CD4-positive, alpha-beta T cell (primary cell): Measurements from ENCODE around the gene ARHGAP27. TPM values are rescaled to one million over a fixed set of nuclear protein-coding genes. Genes with fewer than 3 reads are reported as not detected.

Experiments
- ATAC-seq: fragments of 200-7000 bp; cut with Tn5 transposase; one replicate; pipeline ENCODE4 v1.10.0; 2022; ENCODE audit warnings: mild to moderate bottlenecking; ENCODE audit not compliant: poor library complexity
- CTCF ChIA-PET: fragments of 350-600 bp; sonication (Branson Sonifier 250); formaldehyde crosslinking; loops from one replicate; lab custom pipeline; 2021; ENCODE audit warnings: antibody characterized with exemption, inconsistent platforms; lab: Charles Lee
- POLR2A ChIA-PET: fragments of 350-600 bp; sonication (Branson Sonifier 250); formaldehyde crosslinking; loops from one replicate; lab custom pipeline; 2021; ENCODE audit warnings: antibody characterized with exemption, inconsistent platforms; lab: Charles Lee
- DNase-seq, 14 experiments: peaks; one replicate each; pipeline ENCODE4 v3.0.0-alpha.2; 2013 to 2020; ENCODE audit warnings: mixed read lengths in 2 of 14
- H3K27ac ChIP-seq, 2 donors: one replicate each; pipeline versions ENCODE4 v1.5.1 to v1.7.0; 2013; ENCODE audit warnings: low read length in 2 of 2, low read depth in 1 of 2, mild to moderate bottlenecking in 1 of 2
- H3K27me3 ChIP-seq, 2 experiments: 1 replicate in 1 of 2; 2 replicates in 1 of 2; pipeline versions ENCODE4 v1.6.1 to v1.7.0; 2013; ENCODE audit warnings: low read length in 2 of 2, control low read depth in 1 of 2, mild to moderate bottlenecking in 1 of 2, moderate library complexity in 1 of 2; ENCODE audit not compliant: insufficient read depth in 2 of 2, control insufficient read depth in 1 of 2
- H3K36me3 ChIP-seq: one replicate; pipeline ENCODE4 v1.6.1; 2013; ENCODE audit warnings: low read length, control low read depth; ENCODE audit not compliant: insufficient read depth
- H3K4me1 ChIP-seq: one replicate; pipeline ENCODE4 v1.6.1; 2013; ENCODE audit warnings: low read length, control low read depth; ENCODE audit not compliant: insufficient read depth
- H3K4me3 ChIP-seq: one replicate; pipeline ENCODE4 v1.5.1; 2013; ENCODE audit warnings: mild to moderate bottlenecking, low read length, moderate library complexity
- H3K9me3 ChIP-seq, 2 experiments: 1 replicate in 1 of 2; 2 replicates in 1 of 2; pipeline versions ENCODE4 v1.6.1 to v1.7.0; 2013; ENCODE audit warnings: low read length in 2 of 2, mild to moderate bottlenecking in 2 of 2, control low read depth in 1 of 2, moderate library complexity in 1 of 2; ENCODE audit not compliant: control insufficient read depth in 1 of 2, insufficient read depth in 1 of 2
- H3K27ac Mint-ChIP-seq: one replicate; pipeline ENCODE4 v1.8.0; 2020; ENCODE audit warnings: mixed read lengths
- H3K27me3 Mint-ChIP-seq: one replicate; pipeline ENCODE4 v1.8.0; 2021; ENCODE audit warnings: mixed read lengths
- H3K36me3 Mint-ChIP-seq: one replicate; pipeline ENCODE4 v1.8.0; 2021; ENCODE audit warnings: low read depth, mixed read lengths
- H3K4me1 Mint-ChIP-seq: one replicate; pipeline ENCODE4 v1.8.0; 2021; ENCODE audit warnings: low read depth, mixed read lengths
- H3K4me3 Mint-ChIP-seq: one replicate; pipeline ENCODE4 v1.8.0; 2020; ENCODE audit warnings: mild to moderate bottlenecking, mixed read lengths
- H3K9me3 Mint-ChIP-seq: one replicate; pipeline ENCODE4 v1.8.0; 2020; ENCODE audit warnings: mixed read lengths
- CTCF ChIP-seq: fragments of 200-600 bp; IDR thresholded peaks from one replicate; pipeline ENCODE4 v1.8.0; 2022; ENCODE audit warnings: antibody characterized with exemption, mild to moderate bottlenecking
- intact Hi-C, 2 experiments: fragments of 100-400 bp; cut with DNase I in 1 of 2; cut with micrococcal nuclease in 1 of 2; formaldehyde crosslinking; loops; one replicate each; pipeline versions ENCODE4 v1.15.1 to v1.9.0; 2023 to 2025; cut with DNase I, micrococcal nuclease
- total RNA-seq, 174 experiments: library from RNA in 2 of 174; stranded (reverse) in 2 of 174; gene quantifications; one replicate each; pipeline ENCODE4 v1.2.3 and lab custom pipeline; 2021 to 2026

ARHGAP27 gene
- total RNA-seq, 2 experiments from 2014 or later = 33.3 to 35.2 TPM

DNA sequence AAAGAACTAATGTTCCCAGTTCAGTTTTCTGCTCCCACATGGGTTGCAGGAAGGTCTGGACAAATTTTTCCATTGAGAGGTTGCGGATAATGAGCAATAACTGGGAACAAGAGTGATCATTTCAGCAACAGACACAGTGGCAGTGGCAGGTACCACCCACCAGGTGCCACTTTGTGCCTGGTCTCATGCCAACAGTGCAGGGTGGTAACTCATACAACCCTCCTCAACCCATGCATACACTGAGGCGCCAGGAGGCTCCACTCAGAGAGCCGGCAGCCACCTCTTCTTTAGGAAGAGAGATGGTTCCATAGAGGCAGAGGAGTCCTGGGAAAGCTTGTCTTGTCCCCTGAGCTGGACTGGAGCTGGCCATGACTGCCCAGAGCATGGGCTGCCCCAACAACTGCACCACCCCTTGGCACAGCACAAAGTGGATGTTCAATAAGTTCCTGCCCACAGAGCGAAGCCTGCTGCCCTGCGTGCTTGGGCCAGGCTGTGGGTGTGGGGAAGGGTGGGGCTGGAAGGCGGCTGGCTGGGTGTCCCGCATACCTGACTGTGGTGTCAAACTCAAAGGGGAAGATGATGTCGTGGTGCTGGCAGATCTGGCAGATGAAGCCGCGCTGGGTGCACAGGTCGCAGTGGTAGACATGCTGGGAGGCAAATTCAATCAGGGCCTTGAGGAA, 6.4 kb upstream of the ARHGAP27 start:
- peaks cover 25% of the 10 kb centered on the region for H3K36me3 ChIP-seq
- H3K27me3 Mint-ChIP-seq = no peaks in the 10 kb centered on the region
- H3K4me1 Mint-ChIP-seq = no peaks in the 10 kb centered on the region
- DNase-seq = no peak
- H3K9me3 Mint-ChIP-seq = no peaks in the 10 kb centered on the region
- H3K27me3 ChIP-seq = no peaks in the 10 kb centered on the region
- H3K4me1 ChIP-seq = peaks cover 8% of the 10 kb centered on the region
- no peak for TF ChIP-seq CTCF
- intact Hi-C loops = no loop called here
- no peaks in the 10 kb centered on the region for H3K9me3 ChIP-seq
- ATAC-seq = no peak
- ChIA-PET POLR2A (no interaction called here), CTCF (no interaction called here)
- H3K4me3 ChIP-seq = no peak overlapping the region
- no peak overlapping the region for H3K27ac Mint-ChIP-seq
- H3K36me3 Mint-ChIP-seq = peaks cover 28% of the 10 kb centered on the region
- no peak overlapping the region for H3K4me3 Mint-ChIP-seq
- H3K27ac ChIP-seq = no peak overlapping the region

- Mint-ChIP-seq H3K27ac (no peak overlapping the region), H3K4me3 (no peak overlapping the region), H3K4me1 (no peaks in the 10 kb centered on the region), H3K27me3 (no peaks in the 10 kb centered on the region), H3K9me3 (no peaks in the 10 kb centered on the region), H3K36me3 (peaks cover 28% of the 10 kb centered on the region)
- H3K9me3 ChIP-seq = no peaks in the 10 kb centered on the region
- peaks cover 15% of the 10 kb centered on the region for H3K4me1 ChIP-seq
- intact Hi-C loops = no loop called here
- no peak overlapping the region for H3K4me3 ChIP-seq
- no peak overlapping the region for H3K27ac ChIP-seq
- H3K36me3 ChIP-seq = peaks cover 25% of the 10 kb centered on the region
- CTCF ChIA-PET = no interaction called here
- no peak for TF ChIP-seq CTCF
- DNase-seq (no peak), ATAC-seq (no peak)
- POLR2A ChIA-PET = no interaction called here
- H3K27me3 ChIP-seq = no peaks in the 10 kb centered on the region
Measured at GRCh38 chr17:45437465-45438283, 5.0 kb upstream of the ARHGAP27 start.

DNA sequence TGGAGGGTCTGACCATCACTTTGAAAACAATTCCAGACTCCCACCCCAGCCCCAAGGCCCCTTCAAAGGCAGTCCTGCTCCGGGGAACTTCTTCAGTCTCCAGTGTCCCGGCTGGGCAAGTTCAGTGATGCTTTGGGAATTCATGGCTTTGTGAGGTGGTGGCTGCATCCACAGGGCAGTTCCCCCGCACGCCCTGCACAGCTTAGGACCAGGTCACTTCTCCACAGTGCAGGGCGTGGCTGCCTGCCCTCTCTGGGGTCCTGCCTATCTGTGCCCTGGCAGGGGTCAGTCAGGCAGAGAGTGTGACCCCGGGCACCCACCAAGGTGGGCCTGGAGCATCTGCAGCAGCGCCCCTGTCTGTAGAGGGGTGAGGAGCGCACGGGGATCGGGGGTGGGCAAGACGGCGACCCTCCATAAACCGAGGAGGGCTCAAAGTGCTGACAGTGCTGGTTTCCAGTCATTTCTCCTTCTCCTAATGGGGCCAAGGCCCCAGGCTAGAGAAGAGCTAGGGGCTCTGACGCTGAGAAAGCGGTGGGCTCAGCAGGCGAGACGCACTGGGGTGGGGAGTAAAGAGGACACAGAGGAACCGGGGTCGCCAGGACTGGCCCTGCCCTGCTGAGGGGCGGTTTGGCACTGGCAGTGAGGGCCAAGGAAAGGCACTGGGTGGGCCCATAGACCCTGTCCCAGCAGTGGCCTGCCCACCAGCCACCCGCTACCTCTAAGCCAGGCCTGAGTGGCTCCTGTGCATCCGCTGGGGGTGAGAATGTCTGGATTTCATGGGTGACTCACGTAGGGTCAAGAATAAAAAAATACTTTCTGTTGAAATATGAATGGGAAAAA, 4.2 kb upstream of the ARHGAP27 start:
- Histone ChIP-seq H3K36me3 (peaks cover 25% of the 10 kb centered on the region), H3K9me3 (no peaks in the 10 kb centered on the region), H3K27ac (no peak overlapping the region), H3K27me3 (no peaks in the 10 kb centered on the region), H3K4me1 (peaks cover 22% of the 10 kb centered on the region), H3K4me3 (no peak overlapping the region)
- Mint-ChIP-seq H3K4me1 (no peaks in the 10 kb centered on the region), H3K27me3 (no peaks in the 10 kb centered on the region), H3K4me3 (no peak overlapping the region), H3K9me3 (no peaks in the 10 kb centered on the region), H3K36me3 (peaks cover 28% of the 10 kb centered on the region), H3K27ac (no peak overlapping the region)
- POLR2A ChIA-PET = no interaction called here
- CTCF ChIA-PET = no interaction called here
- intact Hi-C loops = no loop called here
- DNase-seq (no peak), ATAC-seq (no peak)
- TF ChIP-seq CTCF = no peak
